ENCODE data around the gene NPW.

NPW gene

DNA sequence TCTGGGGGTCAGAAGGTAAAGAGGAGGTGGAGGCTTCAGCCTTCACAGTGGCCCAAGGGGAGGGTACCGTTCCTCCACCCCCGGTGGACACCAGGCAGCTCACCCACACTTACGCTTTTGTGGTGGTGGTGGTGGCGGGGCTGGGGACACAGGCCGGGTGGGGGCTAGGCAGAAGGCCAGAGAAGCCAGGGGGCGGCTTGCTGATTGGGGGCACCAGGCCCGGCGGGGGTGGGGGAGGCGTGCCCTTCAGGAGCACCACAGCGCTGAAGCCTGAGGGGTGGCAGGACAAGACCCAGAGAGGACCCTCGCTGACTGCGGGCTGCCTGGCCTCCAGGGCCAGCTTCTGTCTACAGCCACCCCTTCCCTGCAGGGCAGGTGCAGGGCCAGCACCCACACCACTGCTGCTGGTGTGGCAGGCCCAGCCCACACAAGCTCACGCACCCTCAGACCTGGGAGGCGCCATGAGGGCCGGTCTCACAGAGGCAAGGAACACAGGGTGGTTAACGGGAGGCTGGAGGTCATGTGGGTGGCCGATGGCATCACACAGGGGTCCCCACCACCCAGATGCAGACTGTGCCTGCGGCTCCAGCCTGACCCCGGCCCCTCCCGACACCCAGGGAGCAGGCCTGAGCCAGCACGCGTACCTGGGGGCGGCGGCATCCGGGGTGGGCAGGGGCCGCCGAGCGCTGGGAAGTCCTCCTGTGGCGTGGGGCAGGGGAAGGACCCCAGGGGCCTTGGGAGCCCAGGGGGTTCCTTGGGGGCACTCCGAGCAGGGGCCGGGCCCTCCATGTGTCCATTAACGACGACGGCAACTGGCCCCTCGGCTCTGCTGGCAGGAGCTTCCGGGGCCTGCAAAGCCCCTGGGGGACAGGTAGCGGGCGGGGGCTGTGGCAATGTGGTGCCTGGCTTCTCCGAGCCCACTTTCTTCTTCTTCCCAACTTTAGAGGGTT is 20.5 kb upstream of the NPW start:
- no peak overlapping the region for H3K9ac ChIP-seq (ENCODE audit: low read length)
- no peaks in the 10 kb centered on the region for H3K27me3 ChIP-seq (replicated peaks; ENCODE audit: control insufficient read depth, insufficient read depth, low read length)
- no peak for DNase-seq (ENCODE audit: low read depth)
- H3K36me3 ChIP-seq (ENCODE audit: control insufficient read depth, insufficient read depth, low read length, severe bottlenecking), result peaks cover 58% of the 10 kb centered on the region
- H3K4me3 ChIP-seq (ENCODE audit: low read length), result no peak overlapping the region
- H3K9me3 ChIP-seq (ENCODE audit: control insufficient read depth, low read length), result no peaks in the 10 kb centered on the region
- peaks cover 29% of the 10 kb centered on the region for H3K4me1 ChIP-seq (ENCODE audit: control insufficient read depth, insufficient read depth, low read length)

GRCh38 chr16:1999866-2000514 is 19.6 kb upstream of the NPW start:
- Histone ChIP-seq H3K4me3 (ENCODE audit: low read length) (no peak overlapping the region), H3K9me3 (ENCODE audit: control insufficient read depth, low read length) (no peaks in the 10 kb centered on the region), H3K9ac (ENCODE audit: low read length) (no peak overlapping the region), H3K4me1 (ENCODE audit: control insufficient read depth, insufficient read depth, low read length) (peaks cover 35% of the 10 kb centered on the region), H3K27me3 (replicated peaks; ENCODE audit: control insufficient read depth, insufficient read depth, low read length) (no peaks in the 10 kb centered on the region), H3K36me3 (ENCODE audit: control insufficient read depth, insufficient read depth, low read length, severe bottlenecking) (peaks cover 58% of the 10 kb centered on the region)
- DNase-seq (ENCODE audit: low read depth), result no peak

DNA sequence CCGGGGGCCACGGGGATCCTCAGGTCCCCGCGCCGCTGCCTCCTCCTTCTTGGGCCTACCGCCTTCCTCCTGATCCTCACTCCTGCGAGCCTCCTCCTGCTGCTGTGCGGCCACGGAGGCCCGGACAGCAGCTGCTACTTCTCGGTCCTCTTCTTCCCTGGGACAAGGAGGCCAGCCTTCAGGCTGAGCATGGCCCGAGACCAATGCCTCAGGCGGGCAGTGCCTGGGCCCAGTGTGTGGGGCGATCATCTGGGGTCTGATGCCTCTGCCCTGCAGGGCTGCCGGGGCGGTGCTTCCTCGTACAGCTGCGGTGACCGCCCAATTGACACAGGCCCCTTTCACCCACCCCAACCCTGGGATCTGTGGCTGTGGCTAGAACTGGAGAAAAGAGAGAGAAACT is 18.6 kb upstream of the NPW start:
- Histone ChIP-seq H3K4me3 (ENCODE audit: low read length) (no peak overlapping the region), H3K27me3 (replicated peaks; ENCODE audit: control insufficient read depth, insufficient read depth, low read length) (no peaks in the 10 kb centered on the region), H3K9me3 (ENCODE audit: control insufficient read depth, low read length) (no peaks in the 10 kb centered on the region), H3K36me3 (ENCODE audit: control insufficient read depth, insufficient read depth, low read length, severe bottlenecking) (peaks cover 52% of the 10 kb centered on the region), H3K4me1 (ENCODE audit: control insufficient read depth, insufficient read depth, low read length) (peaks cover 45% of the 10 kb centered on the region), H3K9ac (ENCODE audit: low read length) (no peak overlapping the region)
- DNase-seq (ENCODE audit: low read depth), result no peak

DNA sequence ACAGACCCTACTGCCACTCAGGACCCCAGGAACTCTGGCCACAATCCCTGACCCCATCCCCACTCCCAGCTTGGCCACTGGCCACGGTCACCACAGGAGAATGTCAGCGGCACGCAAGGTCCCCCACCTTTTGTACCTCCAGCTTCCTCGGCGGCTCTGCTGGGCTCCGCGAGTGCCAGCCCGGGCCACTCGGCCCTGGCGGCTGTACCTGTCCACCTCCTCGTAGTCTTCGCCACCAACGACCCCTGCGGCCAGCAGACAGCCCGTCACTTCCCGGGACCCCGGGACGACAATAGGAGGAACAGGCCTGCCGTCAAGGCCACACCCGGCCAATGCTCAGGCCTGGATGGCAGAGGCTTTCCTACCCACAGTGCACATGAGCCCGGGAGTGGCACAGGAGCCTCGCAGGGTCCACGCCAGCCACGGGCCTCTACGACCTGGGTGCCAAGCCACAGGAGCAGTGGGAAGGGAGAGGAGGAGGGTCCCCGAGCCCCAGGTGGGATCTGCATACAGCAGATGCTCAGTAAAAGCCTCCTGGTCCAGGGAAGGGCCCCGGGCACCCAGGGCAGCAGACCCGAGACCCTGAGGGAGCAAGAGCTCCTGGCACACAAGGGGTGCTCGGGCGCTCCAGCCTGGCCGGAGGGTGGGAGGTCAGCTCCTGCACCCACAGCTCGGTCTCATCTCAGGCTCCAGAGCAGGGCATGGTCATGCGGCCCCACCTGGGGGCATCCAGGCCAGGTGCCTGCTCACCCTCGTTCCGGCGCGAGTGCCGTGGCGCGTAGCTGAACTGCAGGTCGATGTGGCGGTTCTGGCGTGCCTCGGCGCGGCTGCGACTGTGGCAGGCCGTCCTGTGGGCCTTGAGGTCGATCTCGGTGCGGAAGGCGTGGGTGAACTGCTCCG is 17.9 kb upstream of the NPW start:
- Histone ChIP-seq H3K9ac (ENCODE audit: low read length) (no peak overlapping the region), H3K4me3 (ENCODE audit: low read length) (no peak overlapping the region), H3K4me1 (ENCODE audit: control insufficient read depth, insufficient read depth, low read length) (peaks cover 47% of the 10 kb centered on the region), H3K27me3 (replicated peaks; ENCODE audit: control insufficient read depth, insufficient read depth, low read length) (no peaks in the 10 kb centered on the region), H3K36me3 (ENCODE audit: control insufficient read depth, insufficient read depth, low read length, severe bottlenecking) (peaks cover 52% of the 10 kb centered on the region), H3K9me3 (ENCODE audit: control insufficient read depth, low read length) (no peaks in the 10 kb centered on the region)
- no peak for DNase-seq (ENCODE audit: low read depth)

- no peak overlapping the region for H3K9ac ChIP-seq (ENCODE audit: low read length)
- no peak overlapping the region for H3K4me3 ChIP-seq (ENCODE audit: low read length)
- H3K4me1 ChIP-seq (ENCODE audit: control insufficient read depth, insufficient read depth, low read length), result peaks cover 47% of the 10 kb centered on the region
- H3K36me3 ChIP-seq (ENCODE audit: control insufficient read depth, insufficient read depth, low read length, severe bottlenecking), result peaks cover 52% of the 10 kb centered on the region
- no peaks in the 10 kb centered on the region for H3K9me3 ChIP-seq (ENCODE audit: control insufficient read depth, low read length)
- H3K27me3 ChIP-seq (replicated peaks; ENCODE audit: control insufficient read depth, insufficient read depth, low read length), result no peaks in the 10 kb centered on the region
- no peak for DNase-seq (ENCODE audit: low read depth)
These were observed 17.0 kb upstream of the NPW start for GRCh38 chr16:2002406-2003230.

DNA sequence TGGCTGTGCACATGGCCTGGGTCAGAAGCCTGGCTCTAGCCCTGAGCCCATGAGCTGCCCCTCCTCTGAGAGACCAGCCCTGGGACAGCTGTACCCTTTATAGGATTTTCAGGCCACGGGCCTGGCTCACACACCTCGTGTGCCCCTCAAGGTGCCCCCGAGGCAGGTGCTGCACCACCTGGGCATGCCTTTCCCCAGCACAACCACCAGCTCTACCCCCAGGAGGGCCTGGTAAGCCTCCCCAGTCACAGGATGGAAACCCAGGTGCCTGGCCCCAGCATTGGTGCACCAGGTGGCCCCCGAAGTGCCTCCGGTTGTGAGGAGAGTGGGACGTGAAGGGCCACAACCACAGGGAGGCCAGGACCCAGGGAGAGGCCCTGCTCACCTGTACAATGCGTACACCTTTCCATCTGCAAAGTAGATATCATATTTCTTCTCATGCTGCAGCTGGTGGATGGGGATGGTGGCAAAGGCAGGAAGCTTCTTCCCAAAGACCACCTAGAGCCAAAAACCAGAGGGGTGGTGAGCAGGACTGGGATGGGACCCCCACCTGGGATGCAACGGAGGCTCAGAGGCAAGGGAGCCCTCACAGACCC is 16.3 kb upstream of the NPW start:
- Histone ChIP-seq H3K9ac (ENCODE audit: low read length) (peak overlapping the region; percentile 37), H3K4me3 (ENCODE audit: low read length) (no peak overlapping the region), H3K27me3 (replicated peaks; ENCODE audit: control insufficient read depth, insufficient read depth, low read length) (no peaks in the 10 kb centered on the region), H3K36me3 (ENCODE audit: control insufficient read depth, insufficient read depth, low read length, severe bottlenecking) (peaks cover 47% of the 10 kb centered on the region), H3K9me3 (ENCODE audit: control insufficient read depth, low read length) (no peaks in the 10 kb centered on the region), H3K4me1 (ENCODE audit: control insufficient read depth, insufficient read depth, low read length) (peaks cover 47% of the 10 kb centered on the region)
- DNase-seq (ENCODE audit: low read depth), result no peak

DNA sequence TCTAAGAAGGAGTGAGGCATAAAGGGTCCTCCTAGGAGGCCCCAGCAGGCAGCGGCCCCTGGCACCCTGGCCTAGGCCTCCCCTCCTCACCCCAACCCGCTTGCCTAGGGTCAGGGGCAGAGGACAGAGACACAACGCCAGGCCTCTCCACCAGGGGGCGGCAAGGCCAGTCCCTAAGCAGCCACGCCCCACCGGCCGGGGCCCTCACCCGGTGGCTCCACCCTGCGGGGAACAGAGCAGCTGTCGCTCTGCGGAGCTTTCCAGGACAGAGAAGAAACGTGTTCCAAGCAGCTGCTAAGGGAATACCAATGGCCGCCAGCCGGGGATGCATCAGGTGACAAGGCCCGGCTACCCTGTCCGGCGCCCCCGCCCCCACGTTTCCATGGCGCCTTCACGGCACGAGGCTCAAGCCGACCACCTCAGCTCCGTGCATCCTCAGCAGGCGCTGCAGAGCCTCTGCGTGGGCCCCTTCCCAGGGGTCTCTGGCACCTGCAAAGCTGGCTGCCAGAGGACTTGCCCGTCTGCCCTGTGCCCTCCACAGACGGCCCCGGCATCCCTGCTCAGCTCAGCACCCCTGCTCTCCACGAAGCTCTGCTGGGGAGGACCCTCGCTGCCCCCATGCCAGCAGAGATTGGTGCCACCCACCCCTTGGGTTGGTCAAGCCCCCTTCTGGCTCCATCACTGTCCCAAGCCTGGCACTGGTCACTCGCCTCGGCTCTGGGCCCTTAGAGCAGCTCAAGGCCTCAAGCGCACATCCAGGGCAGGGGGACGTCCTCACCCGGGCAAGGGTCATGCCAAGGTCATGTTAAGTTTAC is 15.6 kb upstream of the NPW start:
- Histone ChIP-seq H3K9ac (ENCODE audit: low read length) (peak overlapping the region; percentile 37), H3K27me3 (replicated peaks; ENCODE audit: control insufficient read depth, insufficient read depth, low read length) (no peaks in the 10 kb centered on the region), H3K36me3 (ENCODE audit: control insufficient read depth, insufficient read depth, low read length, severe bottlenecking) (peaks cover 46% of the 10 kb centered on the region), H3K4me1 (ENCODE audit: control insufficient read depth, insufficient read depth, low read length) (peaks cover 49% of the 10 kb centered on the region), H3K4me3 (ENCODE audit: low read length) (no peak overlapping the region), H3K9me3 (ENCODE audit: control insufficient read depth, low read length) (no peaks in the 10 kb centered on the region)
- peak; percentile 95 for DNase-seq (ENCODE audit: low read depth)

DNA sequence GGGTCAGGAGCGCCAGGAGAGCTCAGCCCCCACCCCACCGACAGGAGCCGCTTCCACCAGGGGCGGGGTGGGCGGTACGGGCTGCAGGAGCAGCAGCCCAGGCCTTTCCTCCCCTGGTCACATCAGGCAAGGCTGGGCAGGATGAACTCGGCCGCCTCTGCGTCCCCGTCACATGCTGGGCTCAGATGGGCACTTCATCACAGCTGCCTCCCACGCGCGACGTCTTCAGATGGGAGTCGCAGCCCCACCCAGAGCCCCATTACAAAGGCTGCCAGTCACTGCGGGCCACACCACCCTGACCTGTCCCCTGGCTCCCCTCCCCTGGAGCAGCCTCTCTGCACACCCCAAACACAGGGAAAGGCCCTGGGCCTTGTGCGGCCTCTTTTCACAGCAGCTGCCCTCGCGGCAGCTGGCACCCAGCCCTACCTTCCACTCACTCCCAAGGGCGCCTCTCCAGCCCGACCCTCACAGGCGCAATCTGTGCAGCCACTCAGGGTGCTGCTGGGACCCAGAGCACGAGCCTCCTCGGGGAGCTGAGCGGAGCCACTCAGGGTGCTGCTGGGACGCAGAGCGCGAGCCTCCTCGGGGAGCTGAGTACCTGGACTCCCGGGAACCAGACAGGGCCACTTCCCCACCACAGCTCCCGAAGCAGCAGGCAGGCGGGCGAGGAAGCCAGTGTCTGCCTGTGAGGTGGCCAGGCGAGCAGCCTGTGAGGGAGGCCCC is 14.6 kb upstream of the NPW start:
- Histone ChIP-seq H3K36me3 (ENCODE audit: control insufficient read depth, insufficient read depth, low read length, severe bottlenecking) (peaks cover 37% of the 10 kb centered on the region), H3K9me3 (ENCODE audit: control insufficient read depth, low read length) (no peaks in the 10 kb centered on the region), H3K4me1 (ENCODE audit: control insufficient read depth, insufficient read depth, low read length) (peaks cover 49% of the 10 kb centered on the region), H3K4me3 (ENCODE audit: low read length) (no peak overlapping the region), H3K9ac (ENCODE audit: low read length) (peak overlapping the region; percentile 61), H3K27me3 (replicated peaks; ENCODE audit: control insufficient read depth, insufficient read depth, low read length) (no peaks in the 10 kb centered on the region)
- no peak for DNase-seq (ENCODE audit: low read depth)

DNA sequence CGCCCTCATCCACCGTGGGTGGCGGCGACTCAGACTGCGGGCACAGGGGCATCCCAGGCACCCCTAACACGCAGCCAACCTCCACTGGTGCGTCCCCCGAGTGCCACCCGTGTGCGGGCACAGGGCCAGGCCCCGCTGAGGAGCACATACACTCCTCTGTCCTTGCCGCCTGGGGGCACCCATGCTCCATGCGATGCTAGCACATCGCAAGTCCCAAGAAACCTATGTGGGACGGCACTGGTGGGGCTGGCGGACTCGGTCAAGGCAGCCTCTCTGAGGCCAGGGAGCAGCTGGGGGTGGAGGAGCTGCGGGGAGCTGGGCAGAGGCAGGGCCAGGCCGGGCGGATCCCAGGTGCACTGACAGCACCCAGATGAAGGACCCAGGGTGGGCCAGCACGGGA is 13.9 kb upstream of the NPW start:
- no peak for DNase-seq (ENCODE audit: low read depth)
- Histone ChIP-seq H3K9ac (ENCODE audit: low read length) (peak overlapping the region; percentile 61), H3K27me3 (replicated peaks; ENCODE audit: control insufficient read depth, insufficient read depth, low read length) (no peaks in the 10 kb centered on the region), H3K9me3 (ENCODE audit: control insufficient read depth, low read length) (no peaks in the 10 kb centered on the region), H3K36me3 (ENCODE audit: control insufficient read depth, insufficient read depth, low read length, severe bottlenecking) (peaks cover 30% of the 10 kb centered on the region), H3K4me3 (ENCODE audit: low read length) (no peak overlapping the region), H3K4me1 (ENCODE audit: control insufficient read depth, insufficient read depth, low read length) (peaks cover 55% of the 10 kb centered on the region)
